Neural cell (in vitro differentiated cells): ENCODE data around the gene MED12. TPM values are rescaled to one million over a fixed set of nuclear protein-coding genes. Genes with fewer than 3 reads are reported as not detected.

Experiments
- H2AFZ ChIP-seq: fragments of 200-600, 300-800 bp; sonication (generic), shearing (Covaris generic); 2 replicates; pipeline ENCODE4 v1.6.0; 2014; ENCODE audit warnings: low read depth, mild to moderate bottlenecking, antibody characterized with exemption, low read length, moderate library complexity
- H3F3A ChIP-seq: fragments of 200-600 bp; shearing (Covaris generic); 2 replicates; pipeline ENCODE4 v1.6.1; 2016; ENCODE audit warnings: mild to moderate bottlenecking, moderate library complexity, mixed read lengths, antibody characterized with exemption, low read length; ENCODE audit not compliant: insufficient read depth, poor library complexity, severe bottlenecking
- H3K27ac ChIP-seq: fragments of 200-600, 300-800 bp; sonication (generic), shearing (Covaris generic); 2 replicates; pipeline ENCODE4 v1.5.1; 2014; ENCODE audit warnings: mild to moderate bottlenecking, low read length, moderate library complexity
- H3K27me3 ChIP-seq: fragments of 300-800, 200-600 bp; sonication (generic), shearing (Covaris generic); 2 replicates; pipeline ENCODE4 v1.6.0; 2014; ENCODE audit warnings: mild to moderate bottlenecking, low read depth, low read length, moderate library complexity; ENCODE audit not compliant: insufficient read depth
- H3K36me3 ChIP-seq: fragments of 300-800, 200-600 bp; sonication (generic), shearing (Covaris generic); 2 replicates; pipeline ENCODE4 v1.5.1; 2014; ENCODE audit warnings: mild to moderate bottlenecking, antibody characterized with exemption, low read length, moderate library complexity; ENCODE audit not compliant: insufficient read depth
- H3K4me2 ChIP-seq: fragments of 300-800, 200-600 bp; sonication (generic), shearing (Covaris generic); 2 replicates; pipeline ENCODE4 v1.6.0; 2014; ENCODE audit warnings: mild to moderate bottlenecking, low read length
- H3K4me3 ChIP-seq: fragments of 300-800, 200-600 bp; sonication (generic), shearing (Covaris generic); 2 replicates; pipeline ENCODE4 v1.5.1; 2014; ENCODE audit warnings: mild to moderate bottlenecking, low read length, moderate library complexity
- H3K79me2 ChIP-seq: fragments of 200-600 bp; shearing (Covaris generic); replicated peaks from 2 replicates; pipeline ENCODE4 v1.6.0; 2014; ENCODE audit warnings: mild to moderate bottlenecking, low read length, moderate library complexity; ENCODE audit not compliant: insufficient read depth
- H3K9ac ChIP-seq: fragments of 300-800, 200-600 bp; sonication (generic), shearing (Covaris generic); 2 replicates; pipeline ENCODE4 v1.6.1; 2016; ENCODE audit warnings: mild to moderate bottlenecking, low read length, mixed read lengths
- H3K9me2 ChIP-seq: fragments of 200-600 bp; shearing (Covaris generic); 2 replicates; pipeline ENCODE4 v1.6.1; 2016; ENCODE audit warnings: mild to moderate bottlenecking, low read length, mixed read lengths; ENCODE audit not compliant: insufficient read depth
- H3K9me3 ChIP-seq: fragments of 200-600, 300-800 bp; sonication (generic), shearing (Covaris generic); 2 replicates; pipeline ENCODE4 v1.6.1; 2016; ENCODE audit warnings: mild to moderate bottlenecking, mixed run types, low read length, moderate library complexity, mixed read lengths
- H4K20me1 ChIP-seq: fragments of 200-600 bp; shearing (Covaris generic); 2 replicates; pipeline ENCODE4 v1.6.1; 2016; ENCODE audit warnings: mild to moderate bottlenecking, mixed run types; ENCODE audit not compliant: insufficient read depth
- CTCF ChIP-seq: fragments of 450-650 bp; IDR thresholded peaks from 2 replicates; pipeline ENCODE4 v1.5.1; 2014; ENCODE audit warnings: antibody characterized with exemption, mild to moderate bottlenecking, moderate library complexity; ENCODE audit not compliant: poor library complexity, severe bottlenecking
- EP300 ChIP-seq: fragments of 450-650 bp; conservative IDR thresholded peaks from 2 replicates; pipeline ENCODE4 v1.6.1; 2014; ENCODE audit warnings: antibody characterized with exemption, mild to moderate bottlenecking, moderate library complexity; ENCODE audit not compliant: poor library complexity, severe bottlenecking
- EZH2 ChIP-seq: fragments of 200-600, 300-800 bp; shearing (Covaris generic), sonication (generic); IDR thresholded peaks from 2 replicates; pipeline ENCODE4 v1.6.1; 2014; ENCODE audit warnings: antibody characterized with exemption, low read length, borderline replicate concordance, mild to moderate bottlenecking; ENCODE audit not compliant: insufficient read depth, poor library complexity, severe bottlenecking
- MXI1 ChIP-seq: fragments of 450-650 bp; conservative IDR thresholded peaks from 2 replicates; pipeline ENCODE4 v1.6.1; 2014; ENCODE audit warnings: antibody characterized with exemption, mild to moderate bottlenecking; ENCODE audit not compliant: poor library complexity, severe bottlenecking
- POLR2AphosphoS5 ChIP-seq: IDR thresholded peaks from 2 replicates; pipeline ENCODE4 v1.6.1; 2012
- RAD21 ChIP-seq: fragments of 450-650 bp; conservative IDR thresholded peaks from 2 replicates; pipeline ENCODE4 v1.6.1; 2014; ENCODE audit warnings: antibody characterized with exemption, mild to moderate bottlenecking, moderate library complexity
- REST ChIP-seq: IDR thresholded peaks from 2 replicates; pipeline ENCODE4 v1.6.1; 2012; ENCODE audit warnings: borderline replicate concordance
- SMC3 ChIP-seq: fragments of 450-650 bp; conservative IDR thresholded peaks from 2 replicates; pipeline ENCODE4 v1.6.1; 2014; ENCODE audit warnings: antibody characterized with exemption, mild to moderate bottlenecking, moderate library complexity; ENCODE audit not compliant: poor library complexity
- TAF1 ChIP-seq: IDR thresholded peaks from 2 replicates; pipeline ENCODE4 v1.6.1; 2012; ENCODE audit warnings: low read depth
- polyA plus RNA-seq: library from polyadenylated mRNA; depleted of rRNA; stranded (reverse); fragments of >200 nt; gene quantifications from 2 replicates; pipeline ENCODE4 v1.2.3, GENCODE V29; 2014

MED12 gene
- polyA plus RNA-seq, 1 donor from 2014 or later = 5.6 TPM

- no peak for TF ChIP-seq EZH2
- TF ChIP-seq POLR2AphosphoS5 = peak; percentile 8
- TF ChIP-seq EP300 = no peak
- Histone ChIP-seq H3K9me3 (no peaks in the 10 kb centered on the region), H3K27me3 (no peaks in the 10 kb centered on the region), H3K27ac (no peak overlapping the region), H4K20me1 (no peaks in the 10 kb centered on the region), H3K9me2 (no peaks in the 10 kb centered on the region), H3F3A (no peaks in the 10 kb centered on the region), H3K36me3 (no peaks in the 10 kb centered on the region), H3K4me2 (no peak overlapping the region), H3K9ac (no peak overlapping the region), H3K79me2 (no peaks in the 10 kb centered on the region), H2AFZ (no peak overlapping the region), H3K4me3 (no peak overlapping the region)
Measured at GRCh38 chrX:71173440-71173839, 55.0 kb downstream of the MED12 start.

GRCh38 chrX:71174795-71175194, 56.4 kb downstream of the MED12 start:
- Histone ChIP-seq H3K36me3 (no peaks in the 10 kb centered on the region), H3K9ac (no peak overlapping the region), H3K9me2 (no peaks in the 10 kb centered on the region), H3K27ac (no peak overlapping the region), H3K4me3 (no peak overlapping the region), H3F3A (no peaks in the 10 kb centered on the region), H2AFZ (no peak overlapping the region), H3K79me2 (no peaks in the 10 kb centered on the region), H3K4me2 (no peak overlapping the region), H4K20me1 (no peaks in the 10 kb centered on the region), H3K27me3 (no peaks in the 10 kb centered on the region), H3K9me3 (no peaks in the 10 kb centered on the region)
- no peak for TF ChIP-seq EZH2
- TF ChIP-seq REST = no peak
- TF ChIP-seq CTCF = no peak
- no peak for TF ChIP-seq RAD21
- no peak for TF ChIP-seq EP300
- TF ChIP-seq TAF1 = no peak
- TF ChIP-seq POLR2AphosphoS5 = no peak
- TF ChIP-seq SMC3 = no peak
- no peak for TF ChIP-seq MXI1

GRCh38 chrX:71175531-71175930, 57.1 kb downstream of the MED12 start:
- Histone ChIP-seq H3K4me3 (no peak overlapping the region), H3K4me2 (no peak overlapping the region), H3K9ac (no peak overlapping the region), H3K36me3 (no peaks in the 10 kb centered on the region), H3K79me2 (no peaks in the 10 kb centered on the region), H2AFZ (no peak overlapping the region), H3F3A (no peaks in the 10 kb centered on the region), H3K27me3 (no peaks in the 10 kb centered on the region), H3K9me3 (no peaks in the 10 kb centered on the region), H4K20me1 (no peaks in the 10 kb centered on the region), H3K9me2 (no peaks in the 10 kb centered on the region), H3K27ac (no peak overlapping the region)
- TF ChIP-seq EP300 (no peak), TAF1 (no peak), POLR2AphosphoS5 (no peak), REST (no peak), EZH2 (no peak), MXI1 (no peak), RAD21 (no peak), SMC3 (no peak), CTCF (no peak)
